GM21515 (cell line): ENCODE measurements around the gene RGS6.
"Not testable (repeated sequence)": the region's sequence is repeated elsewhere in the genome, so short reads cannot be mapped to it uniquely, and the experiment has no call there.

Source experiments
- ATAC-seq: cut with Tn5 transposase; IDR thresholded peaks from one replicate; pipeline ENCODE4 v1.9.1; 2021; ENCODE audit not compliant: unreplicated experiment

The RGS6 gene

GRCh38 chr14:71932229-71932981 lies at the start of gene RGS6:
RGS6 (plus strand) TSS chr14:71932429.
- ATAC-seq, result no peak

- no peak for ATAC-seq
Measured at GRCh38 chr14:71883094-71883493, 49.1 kb upstream of the RGS6 start.

GRCh38 chr14:71885301-71885700 lies 46.9 kb upstream of the RGS6 start:
- no peak for ATAC-seq

- not testable (repeated sequence) for ATAC-seq
Measured at GRCh38 chr14:71887802-71888201, 44.4 kb upstream of the RGS6 start.

GRCh38 chr14:71890541-71890940 lies 41.7 kb upstream of the RGS6 start:
- ATAC-seq, result no peak

- no peak for ATAC-seq
Measured at GRCh38 chr14:71891185-71891584, 41.0 kb upstream of the RGS6 start.

- ATAC-seq, result no peak
Measured at GRCh38 chr14:71891970-71892369, 40.3 kb upstream of the RGS6 start.

- ATAC-seq, result no peak
Measured at GRCh38 chr14:71905031-71905430, 27.2 kb upstream of the RGS6 start.

- ATAC-seq, result no peak
Measured at GRCh38 chr14:71905860-71906259, 26.4 kb upstream of the RGS6 start.

- no peak for ATAC-seq
Measured at GRCh38 chr14:71907793-71908515, 24.3 kb upstream of the RGS6 start.

- no peak for ATAC-seq
Measured at GRCh38 chr14:71911669-71912068, 20.6 kb upstream of the RGS6 start.

GRCh38 chr14:71913342-71913741 lies 18.9 kb upstream of the RGS6 start:
- no peak for ATAC-seq

GRCh38 chr14:71918955-71919354 lies 13.3 kb upstream of the RGS6 start:
- no peak for ATAC-seq

GRCh38 chr14:71923513-71923912 lies 8.7 kb upstream of the RGS6 start:
- ATAC-seq, result no peak

GRCh38 chr14:71931492-71932228 lies 569 bp upstream of the RGS6 start:
- ATAC-seq, result no peak

- no peak for ATAC-seq
Measured at GRCh38 chr14:71933001-71933587, 865 bp downstream of the RGS6 start.

GRCh38 chr14:71938273-71938672 lies 6.0 kb downstream of the RGS6 start:
- not testable (repeated sequence) for ATAC-seq

GRCh38 chr14:71939344-71939743 lies 7.1 kb downstream of the RGS6 start:
- ATAC-seq, result not testable (repeated sequence)

- not testable (repeated sequence) for ATAC-seq
Measured at GRCh38 chr14:71940500-71940899, 8.3 kb downstream of the RGS6 start.

- ATAC-seq, result not testable (repeated sequence)
Measured at GRCh38 chr14:71941616-71942015, 9.4 kb downstream of the RGS6 start.
